Tibial nerve (tissue), 4 donors: ENCODE data around the gene KMO.

Experiments
- CTCF ChIP-seq, 5 experiments: fragments of 200-600 bp in 3 of 5; fragments of 450-650 bp in 2 of 5; sonication (generic) in 3 of 5; IDR thresholded peaks; one replicate each; pipeline ENCODE4 v1.5.1; 2016 to 2019; ENCODE audit warnings: antibody characterized with exemption in 5 of 5, mild to moderate bottlenecking in 3 of 5, moderate library complexity in 2 of 5
- EP300 ChIP-seq, 2 donors: sonication (generic); formaldehyde crosslinking; IDR thresholded peaks; one replicate each; pipeline ENCODE4 v1.6.1; 2017; ENCODE audit warnings: antibody characterized with exemption in 2 of 2, mild to moderate bottlenecking in 1 of 2

- TF ChIP-seq CTCF (IDR thresholded peaks at IDR 0.05) (peak; percentile 51 to 69 (median 62)), EP300 (IDR thresholded peaks at IDR 0.05) (peak in 1 of 2 donors; percentile 47)
These were observed 700 bp upstream of the KMO start for GRCh38 chr1:241531195-241532161.
